ENCODE data around the gene EDA. TPM values are rescaled to one million over a fixed set of nuclear protein-coding genes. Genes with fewer than 3 reads are reported as not detected.

EDA gene
- total and polyA plus RNA-seq, 10 of the 15 experiments (the other 5 are each of a cell fraction or from before 2014, with no cell fraction given) = 0.06 TPM; not detected in 9

DNA sequence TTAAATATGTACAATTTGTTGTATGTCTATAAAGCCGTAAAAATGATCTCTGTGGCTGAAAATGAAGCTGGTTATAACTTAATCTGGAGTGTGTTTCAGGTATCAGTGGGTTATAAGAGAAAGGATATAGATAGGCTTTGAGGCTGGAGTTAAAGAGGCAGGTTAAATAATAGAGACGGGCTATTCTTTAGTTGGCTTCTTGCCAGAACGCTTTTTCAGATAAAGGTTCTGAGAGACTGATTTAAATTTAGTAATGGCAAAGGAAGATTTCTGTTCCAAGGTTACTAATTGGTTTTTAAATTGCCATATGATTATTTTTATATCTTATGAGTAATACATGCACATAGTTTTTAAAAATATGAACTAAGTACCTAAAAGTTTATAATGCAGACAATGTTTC is 316.4 kb downstream of the EDA start:
- H3K4me2 ChIP-seq (ENCODE audit: control insufficient read depth, insufficient read depth) = no peak overlapping the region
- no peaks in the 10 kb centered on the region for H3K4me1 ChIP-seq (ENCODE audit: control insufficient read depth, insufficient read depth, low read length)
- DNase-seq (ENCODE audit: low read depth, low spot score) (no peak), ATAC-seq (no peak), FAIRE-seq (no peak)
- H4K20me1 ChIP-seq (ENCODE audit: control insufficient read depth, insufficient read depth) = no peaks in the 10 kb centered on the region
- ChIA-PET POLR2A (no interaction called here), SMC1A (ENCODE audit: uncharacterized antibody, unreplicated experiment) (no interaction called here), CTCF (no interaction called here), RAD21 (ENCODE audit: unreplicated experiment) (no interaction called here)
- no peaks in the 10 kb centered on the region for H3K79me2 ChIP-seq (ENCODE audit: control insufficient read depth, insufficient read depth, low read length)
- no peak overlapping the region for H2AFZ ChIP-seq (ENCODE audit: control insufficient read depth, low read depth, low read length)
- H3K36me3 ChIP-seq (ENCODE audit: control insufficient read depth in 2 of 2, insufficient read depth in 2 of 2, low read length in 1 of 2) = no peaks in the 10 kb centered on the region
- no TSS peak for BruUV-seq (replicated peaks)
- in situ Hi-C loops (cut with MboI) (no loop called here), intact Hi-C loops (cut with micrococcal nuclease; ENCODE audit: unreplicated experiment) (no loop called here)
- WGBS (ENCODE audit: insufficient coverage, insufficient replicate concordance, low lambda C conversion rate, missing lambda C conversion rate) = 44% methylated on average over 3 of the region's 3 CpGs
- H3K27ac ChIP-seq (ENCODE audit: control insufficient read depth, insufficient read depth) = no peak overlapping the region
- H3K9me3 ChIP-seq (replicated peaks; ENCODE audit: control insufficient read depth, insufficient read depth, low read length) = no peaks in the 10 kb centered on the region
- no peak for TF ChIP-seq CBX3 (IDR thresholded peaks at IDR 0.05; ENCODE audit: borderline replicate concordance, low read depth)
- H3K27me3 ChIP-seq (replicated peaks in 1 of 2; ENCODE audit: control insufficient read depth in 2 of 2, insufficient read depth in 2 of 2, low read length in 1 of 2) = no peaks in the 10 kb centered on the region
- H3K9ac ChIP-seq (ENCODE audit: control insufficient read depth, insufficient read depth, low read length) = no peak overlapping the region
- H3K4me3 ChIP-seq = no peak overlapping the region

DNA sequence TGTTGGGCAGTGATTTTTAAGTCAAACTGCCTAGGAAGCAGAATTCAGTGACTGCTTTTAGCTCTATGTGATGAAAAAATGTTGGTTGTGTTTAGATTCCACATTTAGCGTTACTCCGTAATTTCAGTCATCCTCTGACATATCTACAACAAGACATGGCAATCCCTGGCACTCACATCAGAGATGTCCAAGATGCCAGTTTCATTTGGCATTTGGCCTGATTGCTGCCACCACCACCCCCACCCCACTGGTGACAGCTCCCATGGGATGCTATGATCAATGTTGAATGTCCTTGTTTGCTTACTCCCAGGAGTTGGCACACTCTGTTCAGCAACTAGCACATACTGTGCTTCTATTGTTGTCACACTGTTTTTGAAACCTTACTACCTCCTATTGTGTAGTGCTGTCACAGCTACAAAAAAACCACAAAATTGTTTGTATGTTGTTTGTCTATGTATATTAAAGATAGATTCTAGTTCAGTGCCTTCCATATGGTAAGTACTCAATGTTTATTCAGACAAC is 332.4 kb downstream of the EDA start:
- Histone ChIP-seq H3K4me2 (ENCODE audit: control insufficient read depth, insufficient read depth) (no peak overlapping the region), H3K4me1 (ENCODE audit: control insufficient read depth, insufficient read depth, low read length) (no peaks in the 10 kb centered on the region), H3K4me3 (no peak overlapping the region), H3K9ac (ENCODE audit: control insufficient read depth, insufficient read depth, low read length) (no peak overlapping the region), H3K27me3 (replicated peaks in 1 of 2; ENCODE audit: control insufficient read depth in 2 of 2, insufficient read depth in 2 of 2, low read length in 1 of 2) (no peaks in the 10 kb centered on the region), H2AFZ (ENCODE audit: control insufficient read depth, low read depth, low read length) (no peak overlapping the region), H3K9me3 (replicated peaks; ENCODE audit: control insufficient read depth, insufficient read depth, low read length) (no peaks in the 10 kb centered on the region; the same call in 2 of the 3 replicates), H4K20me1 (ENCODE audit: control insufficient read depth, insufficient read depth) (no peaks in the 10 kb centered on the region), H3K79me2 (ENCODE audit: control insufficient read depth, insufficient read depth, low read length) (no peaks in the 10 kb centered on the region), H3K27ac (ENCODE audit: control insufficient read depth, insufficient read depth) (no peak overlapping the region), H3K36me3 (ENCODE audit: control insufficient read depth in 2 of 2, insufficient read depth in 2 of 2, low read length in 1 of 2) (no peaks in the 10 kb centered on the region)
- RAD21 ChIA-PET (ENCODE audit: unreplicated experiment) = no interaction called here
- ATAC-seq (no peak), DNase-seq (ENCODE audit: low read depth, low spot score) (no peak), FAIRE-seq (no peak)
- in situ Hi-C loops (cut with MboI) = no loop called here
- SMC1A ChIA-PET (ENCODE audit: uncharacterized antibody, unreplicated experiment) = no interaction called here
- intact Hi-C loops (cut with micrococcal nuclease; ENCODE audit: unreplicated experiment) = no loop called here
- CTCF ChIA-PET = no interaction called here
- WGBS (ENCODE audit: insufficient coverage, insufficient replicate concordance, low lambda C conversion rate, missing lambda C conversion rate) = 21% methylated on average over 2 of the region's 2 CpGs
- POLR2A ChIA-PET = no interaction called here
- BruUV-seq (replicated peaks) = no TSS peak
- no peak for TF ChIP-seq SPI1 (IDR thresholded peaks at IDR 0.05; ENCODE audit: borderline replicate concordance, insufficient read depth, low read depth, low read length)
- TF ChIP-seq, protein P1, sequence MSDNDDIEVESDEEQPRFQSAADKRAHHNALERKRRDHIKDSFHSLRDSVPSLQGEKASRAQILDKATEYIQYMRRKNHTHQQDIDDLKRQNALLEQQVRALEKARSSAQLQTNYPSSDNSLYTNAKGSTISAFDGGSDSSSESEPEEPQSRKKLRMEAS (IDR thresholded peaks at IDR 0.05; ENCODE audit: low read depth, low read length) = no peak
- no peak for TF ChIP-seq TBL1XR1 (IDR thresholded peaks at IDR 0.05; ENCODE audit: low read depth, low read length)
- TF ChIP-seq, protein P2, sequence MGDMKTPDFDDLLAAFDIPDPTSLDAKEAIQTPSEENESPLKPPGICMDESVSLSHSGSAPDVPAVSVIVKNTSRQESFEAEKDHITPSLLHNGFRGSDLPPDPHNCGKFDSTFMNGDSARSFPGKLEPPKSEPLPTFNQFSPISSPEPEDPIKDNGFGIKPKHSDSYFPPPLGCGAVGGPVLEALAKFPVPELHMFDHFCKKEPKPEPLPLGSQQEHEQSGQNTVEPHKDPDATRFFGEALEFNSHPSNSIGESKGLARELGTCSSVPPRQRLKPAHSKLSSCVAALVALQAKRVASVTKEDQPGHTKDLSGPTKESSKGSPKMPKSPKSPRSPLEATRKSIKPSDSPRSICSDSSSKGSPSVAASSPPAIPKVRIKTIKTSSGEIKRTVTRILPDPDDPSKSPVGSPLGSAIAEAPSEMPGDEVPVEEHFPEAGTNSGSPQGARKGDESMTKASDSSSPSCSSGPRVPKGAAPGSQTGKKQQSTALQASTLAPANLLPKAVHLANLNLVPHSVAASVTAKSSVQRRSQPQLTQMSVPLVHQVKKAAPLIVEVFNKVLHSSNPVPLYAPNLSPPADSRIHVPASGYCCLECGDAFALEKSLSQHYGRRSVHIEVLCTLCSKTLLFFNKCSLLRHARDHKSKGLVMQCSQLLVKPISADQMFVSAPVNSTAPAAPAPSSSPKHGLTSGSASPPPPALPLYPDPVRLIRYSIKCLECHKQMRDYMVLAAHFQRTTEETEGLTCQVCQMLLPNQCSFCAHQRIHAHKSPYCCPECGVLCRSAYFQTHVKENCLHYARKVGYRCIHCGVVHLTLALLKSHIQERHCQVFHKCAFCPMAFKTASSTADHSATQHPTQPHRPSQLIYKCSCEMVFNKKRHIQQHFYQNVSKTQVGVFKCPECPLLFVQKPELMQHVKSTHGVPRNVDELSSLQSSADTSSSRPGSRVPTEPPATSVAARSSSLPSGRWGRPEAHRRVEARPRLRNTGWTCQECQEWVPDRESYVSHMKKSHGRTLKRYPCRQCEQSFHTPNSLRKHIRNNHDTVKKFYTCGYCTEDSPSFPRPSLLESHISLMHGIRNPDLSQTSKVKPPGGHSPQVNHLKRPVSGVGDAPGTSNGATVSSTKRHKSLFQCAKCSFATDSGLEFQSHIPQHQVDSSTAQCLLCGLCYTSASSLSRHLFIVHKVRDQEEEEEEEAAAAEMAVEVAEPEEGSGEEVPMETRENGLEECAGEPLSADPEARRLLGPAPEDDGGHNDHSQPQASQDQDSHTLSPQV (IDR thresholded peaks at IDR 0.05) = no peak
- no peak for TF ChIP-seq SREBF2 (IDR thresholded peaks at IDR 0.05; ENCODE audit: low read length)
- TF ChIP-seq FOXM1 (IDR thresholded peaks at IDR 0.05; ENCODE audit: low read depth, low read length) = no peak
- no peak for TF ChIP-seq NRF1 (conservative IDR thresholded peaks at IDR 0.05; ENCODE audit: low read depth, low read length)
- TF ChIP-seq CHD2 (IDR thresholded peaks at IDR 0.05; ENCODE audit: borderline replicate concordance, low read depth, low read length) = no peak
- no peak for TF ChIP-seq SMC3 (IDR thresholded peaks at IDR 0.05; ENCODE audit: borderline replicate concordance, low read length)
- no peak for TF ChIP-seq RB1 (IDR thresholded peaks at IDR 0.05; ENCODE audit: borderline replicate concordance)
- no peak for TF ChIP-seq ESRRA (IDR thresholded peaks at IDR 0.05; ENCODE audit: low read length)
- TF ChIP-seq TCF7 (IDR thresholded peaks at IDR 0.05; ENCODE audit: borderline replicate concordance) = no peak
- no peak for TF ChIP-seq IRF4 (IDR thresholded peaks at IDR 0.05; ENCODE audit: low read depth, low read length)
